ENCODE data around the gene MAP1A.
A peak's percentile ranks its signal among the peaks of the same experiment; 100 is the strongest.

Gene MAP1A

DNA sequence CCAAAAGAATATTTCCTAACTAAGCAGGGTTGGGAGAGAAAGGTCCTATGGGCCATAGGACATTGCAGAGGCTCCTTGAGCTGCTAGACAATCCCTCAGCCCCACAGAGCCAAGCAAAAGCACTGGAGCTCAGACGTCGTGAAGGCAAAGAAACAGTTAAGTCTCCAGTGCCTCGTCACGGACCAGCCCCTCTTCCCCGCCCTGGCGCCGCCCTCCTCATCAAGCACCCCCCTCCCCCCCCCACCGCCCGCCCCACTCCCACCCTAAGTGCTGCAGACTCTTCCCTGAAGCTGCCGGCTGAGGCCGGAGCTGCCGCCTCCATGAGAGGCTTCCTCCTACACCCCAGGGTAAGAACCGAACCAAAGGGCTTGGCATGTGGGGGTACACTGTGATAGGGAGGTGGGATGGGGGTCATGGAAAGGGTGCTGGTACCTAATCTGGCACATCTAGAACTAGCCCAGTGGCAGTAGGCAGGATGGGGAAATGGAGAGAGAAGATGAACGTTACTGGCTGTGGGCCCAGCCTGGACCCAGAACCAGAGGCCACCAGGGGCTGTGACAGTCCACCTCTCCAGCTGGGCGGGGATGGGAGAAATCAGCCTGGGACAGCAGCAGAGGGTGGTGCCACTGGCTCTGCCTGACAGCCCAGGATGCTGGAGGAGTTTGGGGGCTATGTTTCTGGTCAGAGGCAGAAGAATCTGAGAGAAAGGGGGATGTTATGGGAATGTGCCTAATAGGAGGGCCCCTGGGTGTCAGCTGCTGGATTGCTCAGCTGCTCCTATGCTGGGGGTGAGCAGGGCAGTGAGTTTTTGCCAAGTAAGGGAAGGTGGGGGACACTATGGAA, at the start of gene MAP1A:
TSS of gene MAP1A (plus strand) at position 255 of the 843 bp plus-strand sequence. CDS start 3,866 bp downstream, outside the sequence.
- DNase-seq (ENCODE audit: low read depth) = no peak

DNA sequence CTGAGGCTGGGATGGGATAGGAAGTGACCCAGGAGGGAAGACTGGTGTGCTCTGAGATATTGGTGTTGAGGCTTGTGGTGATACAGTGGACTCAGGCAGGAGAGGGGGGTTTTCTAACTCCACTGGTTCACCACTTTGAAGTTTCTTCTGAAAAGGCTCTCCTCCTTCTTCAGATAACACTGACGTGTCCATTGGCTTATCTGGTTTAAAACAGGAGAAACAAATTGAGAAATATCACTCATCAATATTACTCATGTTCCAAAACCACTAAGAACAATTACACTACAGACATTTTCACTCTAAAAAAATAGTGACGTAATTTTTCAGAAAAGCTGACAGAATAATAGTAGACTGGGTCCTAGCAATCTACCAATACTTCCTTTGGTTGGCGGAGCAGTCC, 47.5 kb upstream of the MAP1A start:
- no peak for DNase-seq (ENCODE audit: low read depth)

DNA sequence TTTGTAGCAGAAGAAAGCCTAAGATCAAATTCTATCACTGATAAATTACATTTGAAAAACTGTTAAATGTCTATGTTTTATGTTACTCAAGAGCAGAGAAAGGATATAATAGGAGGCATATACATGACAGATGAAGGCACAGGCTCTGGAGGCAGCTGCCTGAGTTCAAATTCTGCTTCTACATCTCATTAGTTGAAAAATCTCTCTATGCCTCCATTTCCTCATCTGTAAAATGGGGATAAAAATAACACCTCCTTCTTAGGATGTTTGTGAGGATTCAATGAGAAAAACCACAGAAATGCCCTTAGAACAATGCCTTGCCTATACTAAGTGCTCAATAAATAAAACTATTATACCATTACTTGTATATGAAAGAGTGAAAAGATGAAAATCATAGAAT, 45.4 kb upstream of the MAP1A start:
- no peak for DNase-seq (ENCODE audit: low read depth)

DNA sequence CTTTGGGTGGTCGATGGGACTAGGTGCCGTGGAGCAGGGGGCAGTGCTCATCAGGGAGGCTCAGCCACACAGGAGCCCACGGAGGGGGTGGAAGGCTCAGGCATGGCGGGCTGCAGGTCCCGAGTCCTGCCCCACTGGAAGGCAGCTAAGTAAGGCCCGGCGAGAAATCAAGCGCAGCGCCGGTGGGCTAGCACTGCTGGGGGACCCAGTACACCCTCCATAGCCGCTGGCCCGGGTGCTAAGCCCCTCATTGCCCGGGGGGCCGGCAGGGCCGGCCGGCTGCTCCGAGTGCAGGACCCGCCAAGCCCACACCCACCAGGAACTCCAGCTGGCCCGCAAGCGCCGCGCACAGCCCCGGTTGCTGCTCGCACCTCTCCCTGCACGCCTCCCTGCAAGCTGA, 43.5 kb upstream of the MAP1A start:
- DNase-seq (ENCODE audit: low read depth) = no peak

DNA sequence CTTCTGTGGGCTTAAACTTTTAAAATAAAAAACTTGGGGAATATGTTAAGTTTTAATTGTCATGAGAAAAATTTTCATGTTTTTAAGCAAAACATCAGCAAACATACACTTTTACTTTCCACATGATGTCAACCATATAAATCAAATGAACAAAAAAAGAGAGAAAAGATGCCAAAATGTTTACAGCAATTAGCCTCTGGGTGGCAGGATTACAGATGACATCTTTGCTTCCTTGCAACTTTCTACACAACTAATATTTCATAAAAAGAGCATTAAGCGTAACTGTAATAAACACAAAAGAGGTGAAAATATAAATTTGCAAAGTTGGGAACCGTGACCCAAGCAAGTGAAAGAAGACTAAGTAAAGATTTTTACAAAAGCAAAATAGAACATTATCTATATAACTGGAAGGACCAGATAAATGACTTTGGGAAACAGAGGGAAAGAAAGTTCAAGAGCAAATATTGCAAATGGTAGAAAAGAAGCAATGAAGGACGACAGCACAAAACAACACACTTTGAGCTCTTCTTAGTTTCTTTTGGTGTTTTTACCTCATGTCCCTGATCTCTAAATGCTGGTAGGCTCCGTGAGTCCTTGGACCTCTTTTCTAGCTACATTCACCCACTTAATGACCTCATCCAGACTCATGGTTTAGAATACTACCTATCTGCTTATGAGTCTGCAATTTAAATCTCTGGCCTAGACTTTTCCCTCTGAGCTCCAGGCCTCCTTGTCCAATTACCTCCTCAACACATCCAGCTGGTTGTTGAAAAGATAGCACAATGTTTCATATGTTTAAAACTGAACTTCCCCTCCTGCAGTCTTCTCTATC, 33.9 kb upstream of the MAP1A start:
- DNase-seq (ENCODE audit: low read depth) = no peak

DNA sequence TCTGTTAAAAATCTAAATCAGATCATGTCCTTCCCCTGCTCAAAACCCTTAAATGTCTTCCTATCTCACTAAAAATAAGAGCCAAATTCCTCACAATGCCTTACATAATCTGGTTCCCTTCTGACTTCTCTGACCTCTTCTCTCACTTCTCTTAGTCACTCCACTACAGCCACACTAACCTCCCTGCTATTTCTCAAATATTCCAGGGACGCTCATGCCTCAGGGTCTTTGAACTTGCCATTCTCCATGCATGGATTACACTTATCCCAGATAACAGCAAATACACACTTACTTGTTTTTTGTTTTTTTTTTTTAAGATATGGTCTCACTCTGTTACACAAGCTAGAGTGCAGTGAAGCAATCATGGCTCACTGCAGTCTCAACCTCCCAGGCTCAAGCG, 33.0 kb upstream of the MAP1A start:
- DNase-seq (ENCODE audit: low read depth) = no peak

DNA sequence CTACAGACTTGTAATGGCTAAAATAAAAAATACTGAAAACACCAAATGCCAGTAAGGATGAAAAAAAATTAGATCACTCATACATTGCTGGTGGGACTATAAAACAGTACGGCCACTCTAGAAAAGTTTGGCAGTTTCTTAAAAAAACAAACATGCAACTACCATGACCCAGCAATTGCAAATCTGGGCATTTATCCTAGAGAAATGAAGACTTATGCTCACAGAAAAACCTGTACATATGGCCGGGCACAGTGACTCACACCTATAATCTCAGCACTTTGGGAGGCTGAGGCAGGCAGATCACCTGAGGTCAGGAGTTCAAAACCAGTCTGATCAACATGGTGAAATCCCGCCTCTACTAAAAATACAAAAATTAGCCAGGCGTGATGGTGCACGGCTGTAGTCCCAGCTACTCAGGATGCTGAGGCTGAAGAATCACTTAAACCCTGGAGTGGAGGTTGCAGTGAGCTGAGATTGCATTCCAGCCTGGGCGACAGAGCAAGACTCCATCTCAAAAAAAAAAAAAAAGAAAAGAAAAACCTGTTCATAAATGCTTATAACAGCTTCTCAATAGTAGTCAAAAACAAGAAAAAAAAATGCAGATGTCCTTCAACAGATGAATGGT, 30.0 kb upstream of the MAP1A start:
- DNase-seq (ENCODE audit: low read depth) = no peak

DNA sequence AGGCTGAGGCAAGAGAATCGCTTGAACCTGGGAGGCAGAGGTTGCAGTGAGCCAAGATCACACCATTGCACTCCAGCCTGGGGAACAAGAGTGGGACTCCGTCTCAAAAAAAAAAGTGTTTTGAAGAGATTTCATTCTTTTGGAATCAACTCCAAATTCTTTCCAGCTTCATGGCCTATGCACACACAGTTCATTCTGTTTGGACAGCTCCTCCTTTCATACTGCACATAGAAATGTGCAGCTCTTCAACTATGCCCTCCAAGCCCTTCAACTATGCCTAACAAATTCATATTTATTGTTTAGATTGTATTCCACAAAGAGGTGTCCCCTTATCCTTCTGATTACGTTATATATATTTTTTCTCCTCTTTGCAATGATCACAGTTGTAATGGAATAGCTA, 28.6 kb upstream of the MAP1A start:
- no peak for DNase-seq (ENCODE audit: low read depth)

DNA sequence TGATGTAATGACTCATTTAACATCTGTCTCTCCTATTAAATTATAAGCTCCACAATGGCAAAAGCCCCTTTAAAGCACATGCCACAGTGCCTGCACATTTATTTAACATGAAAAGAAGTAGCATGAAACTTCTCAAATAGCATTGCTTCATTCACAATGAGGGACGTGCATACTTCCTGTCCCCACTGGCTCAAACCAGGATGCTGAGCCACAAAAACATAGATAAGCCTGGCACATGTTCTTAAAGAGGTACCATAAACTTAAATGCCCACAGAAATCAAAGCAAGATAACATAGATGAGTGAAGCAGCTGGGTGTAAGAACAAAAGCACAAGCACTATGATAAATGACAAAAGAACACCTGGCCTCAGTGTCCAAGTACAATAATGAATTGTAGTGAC, 28.2 kb upstream of the MAP1A start:
- no peak for DNase-seq (ENCODE audit: low read depth)

DNA sequence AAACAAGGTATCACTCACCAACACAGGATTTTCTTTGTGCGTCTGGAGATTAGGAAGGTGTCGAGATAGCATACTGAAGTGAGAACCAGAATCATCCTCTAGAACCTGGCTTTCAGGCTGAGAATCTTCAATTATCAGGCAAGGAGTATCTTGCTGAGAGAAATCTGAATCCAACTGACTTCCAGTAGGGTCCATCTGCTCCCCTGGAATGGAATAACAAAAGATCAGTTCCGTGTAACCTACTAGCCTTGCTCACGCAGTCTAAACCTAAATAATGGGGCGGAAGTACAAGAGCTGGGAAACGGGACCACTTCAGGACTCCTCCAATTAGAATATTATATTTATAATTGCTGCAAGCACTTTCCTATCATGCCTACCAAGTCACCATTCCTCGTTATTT, 25.1 kb upstream of the MAP1A start:
- DNase-seq (ENCODE audit: low read depth) = no peak

DNA sequence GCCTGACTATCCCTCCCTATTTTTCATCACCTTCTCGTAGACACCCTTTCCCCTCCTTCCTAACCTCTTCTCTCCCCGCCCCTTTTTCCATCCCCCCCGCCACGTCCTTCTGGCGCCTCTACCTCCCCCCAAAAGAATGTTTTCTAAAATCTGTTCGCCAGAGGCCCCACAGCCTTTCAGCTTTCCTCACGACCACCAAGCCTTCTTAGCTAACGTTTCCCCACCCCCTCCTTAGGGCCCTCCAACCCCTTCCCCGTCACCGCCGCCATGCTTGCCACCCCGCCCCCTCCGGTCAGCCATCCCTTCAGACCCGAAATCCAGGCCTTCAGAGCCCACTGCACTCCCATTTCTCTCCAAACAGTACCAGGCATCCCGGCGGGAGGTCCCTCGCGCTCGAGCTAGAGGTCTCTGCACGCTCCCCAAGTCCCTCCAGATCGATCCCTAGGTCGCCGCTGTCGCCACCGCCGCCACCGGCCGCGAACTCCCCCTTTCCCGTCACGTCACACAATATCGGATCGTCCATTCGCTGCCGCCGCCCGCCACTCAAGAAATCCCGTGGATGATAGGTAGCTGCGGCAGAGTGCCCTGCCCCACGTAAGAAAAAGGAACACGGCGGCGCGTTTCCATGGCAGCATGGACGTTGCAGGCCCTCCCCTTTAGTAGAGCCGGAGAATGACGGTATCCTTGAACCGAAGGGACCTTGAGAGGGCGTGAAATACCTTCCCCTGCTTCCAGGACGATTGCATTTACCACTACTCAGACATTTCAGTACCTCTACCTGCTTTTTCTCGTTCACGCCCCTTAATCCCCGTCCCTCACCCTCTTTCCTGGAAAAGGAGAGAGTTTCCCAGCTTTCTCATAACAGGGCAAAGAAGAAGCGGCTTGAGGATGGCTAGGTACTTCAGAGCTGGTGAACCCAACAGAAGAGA, 24.5 kb upstream of the MAP1A start, which contains the start of gene TP53BP1:
TSS of gene TP53BP1 (minus strand) at position 484 of the 929 bp plus-strand sequence. CDS start at position 371, 113 bp downstream.
- peak; percentile 86 for DNase-seq (ENCODE audit: low read depth)

DNA sequence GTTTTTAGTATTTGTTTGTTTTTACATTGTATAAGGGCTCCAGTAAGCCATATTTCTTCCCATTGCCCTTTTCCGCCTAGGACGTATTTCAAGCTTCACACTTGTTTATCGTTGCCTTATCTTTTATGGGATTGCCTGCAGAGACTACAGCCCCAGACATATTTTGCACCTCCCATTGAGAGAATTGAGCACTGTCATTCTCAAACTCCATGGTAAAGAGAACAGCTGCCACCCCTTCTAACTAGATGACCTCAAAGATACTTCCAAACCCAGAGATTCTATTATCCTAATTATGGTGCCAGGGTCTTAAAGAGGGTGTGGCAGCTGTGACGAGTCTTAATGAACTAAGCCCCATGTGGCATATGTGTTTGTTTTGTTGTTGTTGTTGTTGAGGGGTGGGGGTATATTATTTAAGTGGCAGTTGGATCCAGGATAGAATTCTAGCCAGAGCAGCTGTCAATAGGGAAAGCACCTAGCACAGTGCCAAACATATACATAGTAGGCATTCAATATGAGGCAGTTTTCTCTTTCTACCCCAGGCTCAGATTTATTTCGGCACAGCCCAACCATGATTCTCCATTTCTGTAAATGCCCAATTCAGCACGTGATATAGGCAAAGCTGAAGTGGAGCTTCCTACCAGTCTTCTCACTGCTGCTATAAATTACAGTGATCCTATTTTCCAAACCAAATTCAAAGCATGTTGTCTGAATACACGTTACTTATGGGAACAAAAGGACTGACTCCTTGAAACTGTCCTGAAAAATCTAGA, 23.5 kb upstream of the MAP1A start:
- DNase-seq (ENCODE audit: low read depth) = no peak

DNA sequence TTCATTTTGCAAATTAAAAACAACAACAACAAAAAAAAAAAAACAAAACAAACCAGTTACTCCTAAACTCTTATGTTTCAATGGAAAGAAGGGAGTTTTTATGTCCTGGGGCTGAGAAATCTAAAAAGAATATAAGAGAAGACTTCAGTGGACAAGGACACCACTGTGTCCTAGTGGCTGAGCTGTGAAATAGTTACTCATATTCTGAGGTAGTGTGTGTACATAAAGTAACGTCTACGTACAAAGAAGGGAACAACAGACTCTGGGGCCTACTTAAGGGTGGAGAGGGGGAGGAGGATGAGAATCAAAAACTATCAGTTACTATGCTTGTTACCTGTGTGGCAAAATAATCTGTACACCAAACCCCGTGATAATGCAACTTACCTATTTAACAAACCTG, 18.4 kb upstream of the MAP1A start:
- no peak for DNase-seq (ENCODE audit: low read depth)

DNA sequence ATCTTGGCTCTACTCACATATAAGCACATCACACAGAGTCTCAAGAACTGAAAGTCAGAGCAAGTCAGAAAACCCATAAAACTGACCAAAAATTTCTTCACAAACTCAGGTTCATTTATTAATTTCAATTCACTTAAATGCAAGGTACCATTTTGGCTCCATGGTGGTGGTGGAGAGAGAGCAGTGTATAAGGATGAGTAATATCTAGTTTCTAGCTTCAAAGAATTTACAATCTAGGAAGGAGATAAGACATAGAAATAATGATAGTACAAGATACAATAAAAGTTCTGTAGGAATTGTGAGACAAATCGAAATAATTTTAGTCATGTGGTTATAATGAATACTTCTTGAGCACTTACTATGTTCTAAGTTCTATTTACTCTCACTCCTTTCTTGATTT, 17.8 kb upstream of the MAP1A start:
- no peak for DNase-seq (ENCODE audit: low read depth)

DNA sequence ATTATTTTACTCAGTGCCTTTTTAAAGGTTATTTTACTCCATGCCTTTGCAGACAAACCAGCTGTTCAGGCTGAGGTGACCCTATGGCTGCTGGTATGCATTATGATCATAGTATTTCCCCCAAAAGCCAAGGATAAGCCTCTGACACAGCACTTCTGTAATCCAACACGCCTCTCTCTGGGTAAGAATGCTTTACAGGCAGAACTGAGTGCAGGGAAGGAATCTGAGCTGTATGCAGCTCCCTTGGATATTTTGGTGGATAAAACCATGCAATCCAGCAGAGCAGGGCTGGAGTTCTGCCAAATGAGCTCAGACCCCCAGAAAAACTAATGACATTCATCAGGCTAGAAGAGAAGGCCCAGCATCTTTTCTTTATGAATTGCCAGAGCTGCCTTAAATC, 11.7 kb upstream of the MAP1A start:
- no peak for DNase-seq (ENCODE audit: low read depth)

DNA sequence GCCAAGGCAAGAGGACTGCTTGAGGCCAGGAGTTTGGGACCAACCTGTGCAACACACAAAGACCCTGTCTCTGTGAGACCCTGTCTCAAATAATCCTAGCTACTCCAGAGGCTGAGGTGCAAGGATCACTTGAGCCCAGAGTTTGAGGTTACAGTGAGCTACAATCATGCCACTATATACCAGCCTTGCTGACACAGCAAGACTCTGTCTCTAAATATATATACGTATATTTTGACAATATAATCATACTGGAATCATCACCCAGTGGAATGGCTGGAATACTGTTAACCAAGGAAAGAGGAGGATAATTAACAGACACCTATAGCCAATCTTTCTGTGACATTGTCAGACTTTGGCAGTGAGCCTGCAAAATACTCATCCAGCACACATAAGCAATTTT, 9.0 kb upstream of the MAP1A start:
- no peak for DNase-seq (ENCODE audit: low read depth)

DNA sequence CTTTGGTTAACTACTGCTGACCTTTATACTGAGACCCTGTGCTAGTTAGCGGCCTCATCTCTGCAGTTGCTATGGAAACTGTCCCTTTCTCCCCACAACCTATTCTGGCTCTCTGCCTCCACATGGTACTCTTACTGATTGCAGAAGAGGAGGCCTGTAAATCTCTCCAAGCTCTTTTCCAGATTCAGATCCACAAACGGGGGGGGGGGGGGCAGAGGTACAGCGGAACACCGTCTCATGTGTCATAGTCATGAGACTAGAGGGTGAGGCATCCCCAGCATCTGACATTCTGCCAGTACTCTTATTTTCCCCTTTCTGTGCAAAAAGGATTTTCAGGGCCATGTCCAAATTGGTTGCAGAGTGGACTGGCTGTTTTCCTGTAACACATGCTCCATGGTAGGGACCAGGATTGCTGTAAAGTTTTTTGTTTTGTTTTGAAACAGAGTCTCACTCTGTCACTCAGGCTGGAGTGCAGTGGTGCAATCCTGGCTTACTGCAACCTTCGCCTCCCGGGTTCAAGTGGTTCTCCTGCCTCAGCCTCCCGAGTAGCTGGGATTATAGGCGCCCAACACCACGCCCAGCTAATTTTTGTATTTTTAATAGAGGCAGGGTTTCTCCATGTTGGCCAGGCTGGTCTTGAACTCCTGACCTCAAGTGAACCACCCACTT, 8.3 kb upstream of the MAP1A start:
- no peak for DNase-seq (ENCODE audit: low read depth)

DNA sequence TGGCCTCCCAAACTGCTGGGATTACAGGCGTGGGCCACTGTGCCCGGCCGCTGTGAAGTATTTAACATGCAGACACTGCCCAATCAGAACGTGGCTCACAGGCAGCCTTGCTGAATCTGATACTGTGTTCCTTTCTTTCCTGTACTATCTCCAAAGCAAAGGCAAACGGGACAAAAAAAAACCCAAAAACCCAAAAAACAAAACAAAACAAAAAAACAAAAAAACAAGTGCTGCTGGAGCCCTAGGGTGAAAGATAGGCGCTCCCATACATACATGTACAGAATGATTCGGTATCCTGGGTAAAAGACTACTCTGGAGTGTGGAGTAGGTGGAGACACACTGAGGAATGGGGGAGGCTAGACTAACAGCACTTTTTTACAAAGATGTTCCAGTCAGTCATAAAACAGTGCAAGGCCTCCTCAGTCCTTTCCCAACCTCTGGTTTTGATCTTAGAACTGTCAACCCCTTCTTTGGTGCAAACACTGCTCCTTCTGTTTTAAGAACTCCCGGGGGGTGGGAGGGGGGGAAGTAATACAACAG, 7.7 kb upstream of the MAP1A start:
- no peak for DNase-seq (ENCODE audit: low read depth)

DNA sequence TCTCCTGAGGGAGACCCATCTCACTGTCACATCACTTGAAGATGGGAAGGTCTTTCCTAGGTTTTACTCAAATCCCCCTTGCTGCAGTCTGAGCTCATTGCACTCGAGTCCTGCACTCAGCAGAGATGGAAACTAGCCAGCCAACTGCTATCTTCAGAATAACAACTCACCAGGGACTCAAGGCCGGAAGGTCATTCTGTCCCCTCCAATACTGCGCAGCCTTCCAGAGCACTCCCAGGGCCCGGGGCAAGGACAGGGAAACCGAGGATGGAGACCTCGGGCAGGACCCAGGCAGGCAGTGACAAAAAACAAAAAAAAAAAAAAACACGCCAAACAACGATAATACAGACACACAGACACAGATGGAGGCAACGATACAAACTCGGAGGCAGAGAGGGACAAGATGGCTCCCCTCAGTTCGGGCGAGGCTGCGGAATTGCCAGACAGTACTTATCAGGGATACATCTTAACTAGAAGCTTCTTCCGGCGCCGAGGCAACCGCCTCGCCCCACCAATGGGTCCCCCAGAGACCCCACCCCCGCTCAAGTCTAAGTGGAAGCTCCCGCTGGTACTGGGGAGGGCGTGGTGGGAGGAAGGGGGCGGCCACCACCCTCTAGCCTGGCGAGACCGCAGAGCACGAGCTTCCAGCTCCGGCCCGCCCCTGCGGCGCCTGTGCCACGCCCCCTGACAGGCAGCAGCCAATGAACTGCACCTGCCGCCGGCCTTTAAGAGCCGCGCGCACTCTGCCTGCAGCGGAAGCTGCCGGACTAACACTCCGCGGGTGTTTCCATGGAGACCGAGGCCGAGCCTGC, 7.0 kb upstream of the MAP1A start:
- peak; percentile 93 for DNase-seq (ENCODE audit: low read depth)

Measured in stimulated activated CD8-positive, alpha-beta memory T cell treated with anti-CD3 and anti-CD28 coated beads, Interleukin-12 subunit alpha, Interleukin-12 subunit beta, amount 100 ng/mL, for 4 hours (primary cell).